SIG-M5 (cell line): ENCODE results near the gene MED16.

Source experiments
- DNase-seq: peaks from one replicate; lab custom pipeline; 2025; lab: John Stamatoyannopoulos, UW

The MED16 gene

DNA sequence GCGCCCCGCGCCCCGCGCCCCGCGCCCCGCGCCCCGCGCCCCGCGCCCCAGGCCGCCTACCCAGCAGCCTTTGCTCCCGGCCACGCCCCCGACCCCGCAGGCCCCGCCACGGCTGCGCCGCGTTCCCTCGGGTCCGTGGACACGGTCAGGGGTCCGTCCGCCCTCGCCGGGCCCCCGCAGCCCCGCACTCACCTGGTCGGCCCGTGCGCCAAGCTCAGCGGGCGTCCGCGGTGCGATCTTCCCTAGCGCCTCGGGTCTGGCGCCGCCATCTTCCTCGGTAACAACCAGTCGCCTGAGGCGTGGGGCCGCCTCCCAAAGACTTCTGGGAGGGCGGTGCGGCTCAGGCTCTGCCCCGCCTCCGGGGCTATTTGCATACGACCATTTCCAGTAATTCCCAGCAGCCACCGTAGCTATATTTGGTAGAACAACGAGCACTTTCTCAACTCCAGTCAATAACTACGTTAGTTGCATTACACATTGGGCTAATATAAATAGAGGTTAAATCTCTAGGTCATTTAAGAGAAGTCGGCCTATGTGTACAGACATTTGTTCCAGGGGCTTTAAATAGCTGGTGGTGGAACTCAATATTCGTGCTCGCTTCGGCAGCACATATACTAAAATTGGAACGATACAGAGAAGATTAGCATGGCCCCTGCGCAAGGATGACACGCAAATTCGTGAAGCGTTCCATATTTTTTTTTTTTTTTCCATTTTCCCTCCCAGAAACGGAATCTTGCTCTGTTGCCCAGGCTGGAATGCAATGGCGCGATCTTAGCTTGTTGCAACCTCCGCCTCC is at the start of gene MED16, which contains the start of gene RNU6-9:
Gene MED16 (minus strand): TSS at position 294 of the 796 bp plus-strand sequence. CDS start 2,056 bp downstream, outside the sequence.
Gene RNU6-9 (plus strand): TSS at position 591 of the 796 bp plus-strand sequence.
- peak; percentile 34 for DNase-seq

DNA sequence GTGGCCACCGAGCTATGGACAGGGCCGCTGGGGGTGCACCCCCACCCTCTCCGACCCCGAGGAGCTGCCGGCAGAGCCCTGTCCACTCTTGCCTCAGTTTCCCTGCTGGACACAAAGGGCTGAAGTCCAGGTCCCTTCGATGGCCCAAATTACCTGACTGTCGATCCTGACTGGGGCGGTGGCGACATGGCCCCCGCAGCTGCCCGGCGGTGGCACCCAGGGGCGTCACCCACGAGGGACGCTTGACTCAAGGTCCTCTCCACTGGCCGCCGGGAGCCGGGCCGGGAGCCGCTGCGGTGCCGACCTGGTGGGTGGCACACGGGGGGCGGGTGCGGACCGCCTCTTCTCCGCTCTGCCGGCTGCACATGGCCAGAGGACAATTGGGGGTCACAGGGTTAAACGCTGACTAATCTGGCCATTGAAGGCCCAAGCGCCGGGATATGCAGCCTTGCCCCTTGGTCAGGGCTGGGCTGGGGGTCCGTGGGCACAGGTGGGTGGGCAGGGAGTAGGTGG is 49.2 kb upstream of the MED16 start:
- no peak for DNase-seq

DNA sequence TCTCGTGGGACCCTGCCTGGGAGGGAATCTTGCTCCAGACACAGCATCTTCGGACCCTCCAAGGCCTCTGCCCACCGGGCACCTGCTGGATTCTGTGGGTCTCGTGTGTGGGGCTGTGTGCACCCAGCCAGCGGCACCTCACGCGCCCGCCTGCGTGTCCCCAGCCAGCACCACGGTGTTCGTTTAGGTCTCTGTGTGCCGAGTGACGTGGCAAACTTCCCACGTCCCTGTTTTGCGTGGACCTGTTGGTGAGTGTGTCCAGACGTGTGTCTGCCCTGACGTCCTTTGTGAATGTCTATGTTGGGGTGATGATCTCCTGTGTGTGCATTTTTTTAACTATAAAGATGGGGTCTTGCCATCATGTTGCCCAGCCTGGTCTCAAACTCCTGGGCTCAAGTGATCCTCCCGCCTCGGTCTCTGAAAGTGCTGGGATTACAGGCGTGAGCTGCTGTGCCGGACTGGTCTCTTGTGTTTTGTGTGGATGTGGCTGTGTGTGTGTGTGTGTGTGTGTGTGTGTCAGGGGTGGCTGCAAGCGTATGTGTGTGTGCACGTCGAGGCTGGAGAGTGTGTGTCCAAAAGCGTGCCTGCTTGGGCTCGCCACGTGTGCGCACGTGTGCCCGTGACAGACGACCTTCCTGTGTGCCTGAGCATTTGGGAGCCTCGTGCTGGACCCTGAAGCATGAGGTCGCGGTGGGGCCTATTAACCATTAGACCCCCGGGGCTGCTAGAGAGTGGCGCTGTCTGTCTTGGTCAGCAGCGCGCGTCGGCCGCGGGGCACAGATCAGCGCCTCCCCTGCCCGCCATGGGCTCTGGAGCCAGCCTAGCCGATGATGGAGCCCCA is 48.5 kb upstream of the MED16 start:
- no peak for DNase-seq

DNA sequence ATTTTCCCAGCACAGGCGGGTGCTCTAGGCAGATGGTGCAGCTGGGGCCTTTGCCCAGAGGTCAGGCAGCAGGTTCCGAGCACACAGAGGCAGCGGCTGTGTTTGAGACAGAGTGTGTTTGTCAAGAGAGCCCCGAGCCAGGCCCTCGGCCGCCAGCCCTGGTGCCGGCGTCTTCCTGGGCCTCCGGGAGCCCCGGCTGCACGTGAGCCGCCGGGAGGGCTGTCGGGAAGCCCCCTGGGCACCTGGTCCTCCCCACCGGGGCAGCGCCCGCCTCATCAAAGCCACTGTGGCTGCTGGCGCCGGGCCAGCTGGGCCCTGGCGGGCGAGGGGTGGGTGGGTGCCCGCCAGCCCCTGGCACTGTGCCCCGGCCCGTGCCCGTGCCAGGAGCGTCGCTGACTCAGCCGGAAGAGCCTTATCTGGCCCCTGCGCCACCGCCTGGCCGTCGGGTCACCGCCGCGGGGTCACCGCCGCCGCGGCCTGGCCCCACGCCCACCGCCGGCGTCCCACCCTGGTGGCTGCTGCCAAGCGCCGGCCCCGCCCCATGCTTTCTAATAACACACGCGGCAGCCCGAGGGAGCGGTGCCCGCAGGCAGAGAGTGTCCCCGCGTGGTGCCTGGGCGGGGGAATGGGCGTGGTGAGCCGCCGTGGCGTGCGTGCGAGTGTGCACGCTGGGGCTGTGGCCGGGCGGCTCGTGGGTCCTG is 47.8 kb upstream of the MED16 start:
- no peak for DNase-seq

GRCh38 chr19:939922-940321 is 46.9 kb upstream of the MED16 start:
- DNase-seq, result no peak

GRCh38 chr19:939439-939838 is 46.5 kb upstream of the MED16 start:
- no peak for DNase-seq

DNA sequence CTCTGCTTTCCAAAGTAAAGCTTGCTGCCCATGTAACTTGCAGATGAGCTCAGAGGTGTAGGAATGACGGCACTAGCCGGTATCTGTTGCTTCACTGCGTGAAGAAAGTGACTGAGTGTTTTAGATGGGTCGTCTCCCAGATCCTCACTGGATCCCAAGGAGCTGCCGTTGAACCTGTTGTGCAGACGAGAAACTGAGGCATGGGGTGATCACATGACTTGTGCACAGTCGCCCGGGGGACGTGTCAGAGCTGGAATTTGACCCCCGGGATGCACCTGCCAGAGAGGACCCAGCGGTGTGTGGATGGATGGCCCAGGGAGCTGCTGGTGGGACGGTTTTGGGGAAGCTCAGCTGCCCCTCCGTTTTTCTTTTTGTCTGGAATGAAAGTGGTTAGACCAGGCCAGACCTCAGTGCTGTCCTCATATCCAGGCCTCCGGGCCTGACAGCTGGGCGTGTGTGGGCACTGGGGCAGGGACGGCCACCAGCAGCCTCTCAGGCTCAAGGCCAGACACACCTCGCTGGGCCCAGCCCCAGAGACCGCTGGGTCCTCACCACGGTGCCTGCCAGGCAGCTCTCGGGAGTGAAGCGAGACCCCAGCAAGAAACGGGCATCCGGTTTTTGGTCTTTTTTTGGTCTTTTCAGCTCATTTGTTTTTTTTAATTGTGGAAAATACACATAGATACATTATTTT is 45.4 kb upstream of the MED16 start:
- DNase-seq, result no peak

DNA sequence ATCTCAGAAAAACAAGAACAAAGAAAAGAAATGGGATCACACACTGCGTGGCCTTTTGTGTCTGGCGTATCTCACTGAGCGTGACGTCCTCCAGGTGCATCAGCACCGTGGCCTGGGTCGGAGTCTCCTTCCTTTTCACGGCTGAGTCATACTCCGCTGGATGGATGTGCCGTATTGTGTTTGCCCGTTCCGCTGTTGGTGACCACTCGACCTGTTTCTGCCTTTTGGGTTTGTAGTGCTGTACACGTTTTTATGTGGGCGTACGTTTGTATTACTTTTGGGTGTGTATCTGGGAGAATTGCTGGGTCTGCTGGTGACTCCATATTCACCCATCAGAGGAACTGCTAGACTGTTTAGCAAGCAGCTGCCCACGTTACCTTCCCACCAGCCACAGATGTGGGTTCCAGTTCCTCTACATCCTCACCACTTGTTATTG is 44.3 kb upstream of the MED16 start:
- no peak for DNase-seq

GRCh38 chr19:936175-936546 is 43.2 kb upstream of the MED16 start:
- no peak for DNase-seq

DNA sequence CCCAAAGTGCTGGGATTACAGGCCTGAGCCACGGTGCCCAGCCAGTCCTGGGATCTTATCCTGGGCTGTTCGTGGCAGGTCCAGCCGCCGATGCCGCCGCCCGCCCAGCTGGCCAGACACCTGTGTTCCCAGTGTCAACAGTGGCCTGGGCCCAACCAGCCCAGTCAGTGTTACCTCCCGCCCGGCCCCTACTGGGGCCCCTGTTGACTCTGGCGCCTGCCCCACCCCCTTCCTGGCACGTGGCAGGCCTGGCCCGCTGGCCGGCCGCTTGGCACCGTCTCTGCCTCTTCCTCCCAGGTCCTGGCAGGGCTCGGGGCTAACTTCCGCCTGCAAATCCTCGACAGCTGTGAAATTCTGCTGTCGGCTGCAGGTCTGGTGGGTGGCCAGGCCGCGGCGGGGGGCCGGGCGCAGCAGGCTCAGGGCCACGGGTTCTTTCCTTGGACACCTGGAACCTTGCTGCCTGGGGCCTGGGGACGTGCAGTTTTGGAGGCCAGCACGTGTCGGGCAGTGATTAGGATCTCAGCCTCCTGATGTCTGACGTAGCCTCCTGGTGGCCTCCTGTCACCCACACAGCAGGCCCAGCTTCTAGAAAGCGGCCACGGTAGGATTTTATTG is 42.0 kb upstream of the MED16 start:
- DNase-seq, result no peak

- DNase-seq, result no peak
These were observed 41.3 kb upstream of the MED16 start for GRCh38 chr19:934197-934840.

DNA sequence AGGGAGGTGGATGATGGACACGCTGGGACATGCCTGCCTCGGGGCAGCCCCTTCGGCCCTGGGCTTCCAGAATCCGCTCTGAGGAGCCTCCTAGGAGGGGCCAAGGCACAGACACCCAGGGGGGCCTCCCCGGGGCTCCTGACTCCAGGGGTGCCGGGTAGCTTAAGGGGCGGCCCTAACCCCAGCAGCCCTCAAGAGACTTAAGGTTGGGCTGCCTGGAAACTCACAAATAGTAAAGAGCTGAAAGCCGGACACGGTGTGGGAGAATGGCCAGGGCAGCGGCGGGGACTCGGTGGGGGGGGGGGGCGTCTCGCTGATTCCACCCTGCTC is 40.5 kb upstream of the MED16 start:
- no peak for DNase-seq

DNA sequence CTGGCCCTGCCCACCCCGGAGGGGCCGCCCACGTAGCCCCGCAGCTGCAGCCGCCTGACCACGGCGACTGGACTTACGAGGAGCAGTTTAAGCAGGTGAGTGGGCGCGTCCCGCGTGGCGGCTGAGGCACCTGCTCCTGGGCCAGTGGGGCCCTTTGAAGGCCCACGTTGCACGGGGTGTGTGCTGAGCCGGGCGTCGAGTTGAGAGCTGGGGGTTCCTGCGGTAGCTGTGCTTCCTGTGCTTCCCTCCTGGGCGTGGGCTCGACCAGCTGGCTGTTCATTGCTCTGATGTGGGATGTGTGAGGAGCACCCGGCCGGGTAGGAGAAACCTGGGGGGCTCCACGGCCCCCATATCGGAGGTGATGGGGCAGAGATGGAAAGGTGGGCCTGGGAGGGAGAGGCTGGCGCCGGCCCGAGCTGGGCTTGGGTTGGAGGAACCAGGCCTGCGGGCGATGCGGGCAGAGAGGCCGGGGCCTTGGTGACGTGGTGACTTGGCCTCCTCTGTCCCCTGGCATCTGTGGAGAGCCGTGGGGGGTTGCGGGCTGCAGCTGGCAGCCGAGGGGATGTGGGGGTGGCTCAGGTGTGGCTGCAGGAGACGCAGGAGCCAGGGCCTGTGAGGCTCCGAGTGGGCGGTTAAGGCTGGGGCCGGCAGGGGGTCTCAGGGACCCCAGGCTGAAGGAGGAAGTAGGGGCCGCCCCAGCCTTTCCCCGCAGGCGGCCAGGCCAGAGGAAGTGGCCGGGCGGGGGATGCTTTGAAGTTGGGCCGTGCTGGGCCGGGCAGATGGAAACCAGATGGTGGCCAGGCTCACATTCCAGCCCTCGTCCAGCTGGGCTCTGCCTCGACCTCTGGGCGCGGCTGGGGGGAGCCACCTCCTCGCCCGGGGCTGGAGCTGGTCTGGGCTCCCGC is 39.9 kb upstream of the MED16 start:
- DNase-seq, result no peak

GRCh38 chr19:931860-932647 is 39.1 kb upstream of the MED16 start:
- no peak for DNase-seq

- DNase-seq, result no peak
These were observed 36.9 kb upstream of the MED16 start for GRCh38 chr19:929891-930258.

- DNase-seq, result no peak
These were observed 36.4 kb upstream of the MED16 start for GRCh38 chr19:929203-929890.

GRCh38 chr19:928471-929202 is 35.6 kb upstream of the MED16 start:
- DNase-seq, result no peak
